ENCODE data around the gene LIN37.
A peak's percentile ranks its signal among the peaks of the same experiment; 100 is the strongest.

LIN37 gene

GRCh38 chr19:35775046-35775297 is 26.6 kb downstream of the LIN37 start:
- no peak for DNase-seq (ENCODE audit: low spot score)

DNA sequence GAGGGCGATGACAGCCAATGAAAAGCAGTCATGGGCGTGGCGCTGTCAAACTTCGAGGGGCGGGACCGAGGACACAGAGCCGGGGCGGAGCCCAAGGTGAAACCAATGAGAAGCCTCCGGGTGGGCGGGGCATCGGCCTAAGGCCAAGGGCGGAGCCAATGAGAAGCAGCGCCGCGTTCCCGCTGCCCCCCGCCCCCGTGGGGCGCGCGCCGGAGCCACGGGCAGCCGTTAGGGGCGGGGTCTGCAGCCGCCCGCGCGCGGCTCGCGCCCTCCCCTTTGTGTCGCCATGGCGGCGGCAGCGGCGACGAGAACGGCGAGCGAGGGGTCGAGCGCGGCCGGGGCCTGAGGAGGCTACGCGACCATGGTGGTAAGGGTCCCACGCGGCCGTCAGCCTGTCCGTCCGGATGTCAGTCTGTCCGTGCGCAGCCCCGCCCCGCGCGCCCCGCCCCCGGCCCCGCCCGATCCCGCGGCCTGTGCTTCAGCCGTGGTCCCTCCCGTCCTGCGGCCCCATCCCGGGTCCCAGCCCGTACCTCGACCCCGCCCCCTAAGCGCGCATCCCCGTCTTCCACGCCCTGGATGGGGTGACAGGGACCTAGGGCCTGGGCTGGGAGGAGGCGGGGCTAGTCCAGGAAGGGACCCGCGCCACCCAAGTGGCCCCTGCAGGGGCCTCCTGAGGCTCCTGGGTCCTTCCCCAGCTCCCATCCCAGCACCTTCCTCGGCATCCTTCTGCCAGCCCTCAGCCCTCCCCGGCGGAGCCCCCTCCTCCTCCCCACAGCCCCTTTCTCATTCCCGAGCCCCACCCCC is 27.1 kb downstream of the LIN37 start, which contains the start of gene ARHGAP33:
TSS of gene ARHGAP33 (plus strand) at position 267 of the 804 bp plus-strand sequence. CDS start at position 362, 95 bp downstream.
- peak; percentile 98 for DNase-seq (ENCODE audit: low spot score)

DNA sequence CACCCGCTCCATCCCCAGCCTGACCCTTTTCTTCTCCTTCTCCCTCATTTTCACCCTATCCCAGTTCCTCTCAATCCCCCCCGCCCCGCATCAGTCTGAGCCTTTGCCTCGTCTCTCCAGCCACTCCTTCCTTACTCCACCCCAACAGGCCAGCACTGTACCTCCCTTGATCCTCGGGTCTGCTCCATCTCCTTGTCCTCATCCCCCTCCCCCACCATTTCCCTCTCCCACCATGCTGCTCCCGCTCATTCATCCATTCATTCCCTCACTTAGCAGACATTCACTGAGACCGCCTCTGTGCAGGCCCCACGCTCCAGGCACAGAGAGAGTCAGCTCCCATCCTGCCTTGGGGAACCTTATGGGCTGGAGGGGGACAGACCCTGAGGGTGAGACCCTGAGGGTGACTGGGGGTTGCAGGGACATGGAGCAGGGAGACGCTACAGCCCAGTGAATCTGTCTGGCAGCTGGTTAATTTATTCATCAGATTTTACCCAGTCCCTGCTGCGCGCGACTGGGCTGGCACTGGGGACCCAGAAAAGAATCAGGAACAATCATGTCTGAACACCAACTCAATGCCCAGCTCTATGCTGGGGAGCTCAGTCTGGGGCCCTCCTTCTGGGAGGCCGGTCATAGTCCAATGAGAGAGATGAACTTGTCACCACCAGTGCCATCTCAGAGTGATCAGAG is 27.9 kb downstream of the LIN37 start:
- DNase-seq (ENCODE audit: low spot score), result no peak

DNA sequence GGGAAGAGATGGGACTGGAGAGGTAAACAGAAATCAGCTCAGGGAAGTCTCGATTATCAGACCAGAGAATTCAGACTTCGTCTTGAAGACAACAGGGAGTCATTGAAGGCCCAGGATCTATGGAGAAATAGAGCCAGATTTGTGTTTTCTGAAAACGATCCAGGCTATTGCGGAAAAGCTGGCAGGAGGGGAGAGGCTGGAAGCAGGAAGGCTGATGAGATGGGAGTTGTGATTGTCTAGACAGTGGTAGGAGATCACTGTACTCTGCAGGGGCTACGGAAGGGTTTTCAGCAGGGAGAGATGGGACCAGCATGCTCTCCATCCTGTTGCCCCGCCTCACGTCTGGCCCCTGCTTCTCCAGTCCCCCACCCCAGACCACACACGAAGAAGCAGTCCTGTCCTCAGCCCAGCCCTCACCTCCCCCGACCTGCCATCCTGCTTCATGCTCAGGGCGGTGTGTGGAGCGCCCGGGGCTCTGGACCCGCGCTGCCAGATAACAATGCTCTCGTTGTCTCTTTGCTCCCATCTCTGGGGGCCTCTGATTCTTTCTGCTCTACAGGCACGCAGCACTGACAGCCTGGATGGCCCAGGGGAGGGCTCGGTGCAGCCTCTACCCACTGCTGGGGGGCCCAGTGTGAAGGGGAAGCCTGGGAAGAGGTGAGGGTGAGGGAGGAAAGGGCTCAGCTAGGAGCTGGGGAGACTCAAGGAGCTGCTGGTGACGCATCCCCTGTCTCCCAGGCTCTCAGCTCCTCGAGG is 28.9 kb downstream of the LIN37 start:
- DNase-seq (ENCODE audit: low spot score), result no peak

- no peak for DNase-seq (ENCODE audit: low spot score)
These were observed 29.6 kb downstream of the LIN37 start for GRCh38 chr19:35777961-35778360.

DNA sequence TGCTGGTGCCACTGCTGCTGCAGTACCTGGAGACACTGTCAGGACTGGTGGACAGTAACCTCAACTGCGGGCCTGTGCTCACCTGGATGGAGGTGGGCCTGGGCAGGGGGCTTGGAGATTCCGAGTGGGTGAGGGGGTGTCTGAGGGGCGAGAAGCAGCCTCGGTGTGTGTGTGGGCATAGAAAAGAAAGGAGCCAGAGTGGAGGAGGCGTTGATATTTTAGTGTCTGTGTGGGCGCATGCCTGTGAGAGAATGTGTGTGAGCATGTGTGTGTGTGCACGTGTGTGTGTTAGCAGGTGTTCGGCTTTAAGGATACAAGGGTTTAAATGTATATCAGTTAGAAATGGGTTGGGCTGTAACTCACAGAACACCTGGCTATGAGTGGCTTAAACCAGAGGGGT is 30.7 kb downstream of the LIN37 start:
- no peak for DNase-seq (ENCODE audit: low spot score)

DNA sequence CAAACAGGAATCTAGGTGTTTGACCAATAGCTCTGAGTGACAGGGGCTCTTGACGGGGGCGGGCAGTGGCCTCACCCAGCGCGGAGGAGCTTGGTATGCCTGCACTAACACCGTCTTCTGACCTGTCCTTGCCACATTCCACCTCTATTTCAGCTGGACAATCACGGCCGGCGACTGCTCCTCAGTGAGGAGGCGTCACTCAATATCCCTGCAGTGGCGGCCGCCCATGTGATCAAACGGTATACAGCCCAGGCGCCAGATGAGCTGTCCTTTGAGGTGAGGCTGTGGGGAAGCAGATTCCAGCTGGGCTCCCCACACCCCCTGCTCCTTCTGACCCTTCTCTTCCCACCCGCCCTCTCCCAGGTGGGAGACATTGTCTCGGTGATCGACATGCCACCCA is 31.7 kb downstream of the LIN37 start:
- DNase-seq (ENCODE audit: low spot score), result no peak

DNA sequence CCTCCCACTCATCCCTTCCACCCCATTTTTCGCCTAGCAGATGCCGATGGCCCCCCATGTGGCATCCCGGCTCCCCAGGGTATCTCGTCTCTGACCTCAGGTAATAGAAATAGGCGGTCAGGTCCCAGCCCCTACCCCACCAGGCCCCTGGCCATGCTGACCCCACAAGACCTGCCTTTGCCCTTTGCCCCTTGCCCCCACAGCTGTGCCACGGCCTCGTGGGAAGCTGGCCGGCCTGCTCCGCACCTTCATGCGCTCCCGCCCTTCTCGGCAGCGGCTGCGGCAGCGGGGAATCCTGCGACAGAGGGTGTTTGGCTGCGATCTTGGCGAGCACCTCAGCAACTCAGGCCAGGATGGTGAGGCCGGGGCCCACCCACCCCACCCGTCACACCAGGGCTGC is 32.3 kb downstream of the LIN37 start:
- DNase-seq (ENCODE audit: low spot score), result no peak

DNA sequence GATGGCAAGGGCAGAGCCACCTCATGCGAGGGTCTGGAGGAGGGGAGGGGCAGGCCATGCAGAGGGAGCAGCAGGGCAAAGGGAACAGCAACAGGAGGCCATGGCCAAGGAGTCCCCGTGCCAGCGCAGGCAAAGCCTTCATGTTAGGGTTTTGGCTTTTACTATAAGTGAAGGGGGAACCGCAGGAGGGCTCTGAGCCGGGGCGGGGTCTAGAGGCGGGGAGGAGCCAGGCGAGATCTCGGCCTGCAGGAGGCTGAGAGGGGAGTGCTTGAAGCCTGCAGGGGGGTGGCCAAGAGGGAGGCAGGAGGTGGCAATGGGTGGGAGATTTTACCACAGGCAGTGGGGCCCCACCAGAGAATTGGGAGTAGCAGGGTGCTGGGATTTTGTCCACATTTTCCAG is 33.3 kb downstream of the LIN37 start:
- no peak for DNase-seq (ENCODE audit: low spot score)

DNA sequence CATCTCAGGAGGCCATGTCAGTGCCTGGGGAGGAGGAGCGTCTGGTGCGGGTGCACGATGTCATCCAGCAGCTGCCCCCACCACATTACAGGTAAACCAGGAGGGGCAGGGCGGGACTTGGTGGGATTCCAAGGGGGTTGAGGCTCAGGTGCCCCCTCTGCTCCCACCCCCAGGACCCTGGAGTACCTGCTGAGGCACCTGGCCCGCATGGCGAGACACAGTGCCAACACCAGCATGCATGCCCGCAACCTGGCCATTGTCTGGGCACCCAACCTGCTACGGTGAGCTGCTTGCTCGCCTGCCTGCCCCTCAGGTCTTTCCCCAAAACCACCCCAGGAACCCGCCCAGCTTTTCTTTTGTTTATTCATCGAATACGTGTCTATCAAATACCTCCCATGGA is 34.2 kb downstream of the LIN37 start:
- DNase-seq (ENCODE audit: low spot score), result no peak

DNA sequence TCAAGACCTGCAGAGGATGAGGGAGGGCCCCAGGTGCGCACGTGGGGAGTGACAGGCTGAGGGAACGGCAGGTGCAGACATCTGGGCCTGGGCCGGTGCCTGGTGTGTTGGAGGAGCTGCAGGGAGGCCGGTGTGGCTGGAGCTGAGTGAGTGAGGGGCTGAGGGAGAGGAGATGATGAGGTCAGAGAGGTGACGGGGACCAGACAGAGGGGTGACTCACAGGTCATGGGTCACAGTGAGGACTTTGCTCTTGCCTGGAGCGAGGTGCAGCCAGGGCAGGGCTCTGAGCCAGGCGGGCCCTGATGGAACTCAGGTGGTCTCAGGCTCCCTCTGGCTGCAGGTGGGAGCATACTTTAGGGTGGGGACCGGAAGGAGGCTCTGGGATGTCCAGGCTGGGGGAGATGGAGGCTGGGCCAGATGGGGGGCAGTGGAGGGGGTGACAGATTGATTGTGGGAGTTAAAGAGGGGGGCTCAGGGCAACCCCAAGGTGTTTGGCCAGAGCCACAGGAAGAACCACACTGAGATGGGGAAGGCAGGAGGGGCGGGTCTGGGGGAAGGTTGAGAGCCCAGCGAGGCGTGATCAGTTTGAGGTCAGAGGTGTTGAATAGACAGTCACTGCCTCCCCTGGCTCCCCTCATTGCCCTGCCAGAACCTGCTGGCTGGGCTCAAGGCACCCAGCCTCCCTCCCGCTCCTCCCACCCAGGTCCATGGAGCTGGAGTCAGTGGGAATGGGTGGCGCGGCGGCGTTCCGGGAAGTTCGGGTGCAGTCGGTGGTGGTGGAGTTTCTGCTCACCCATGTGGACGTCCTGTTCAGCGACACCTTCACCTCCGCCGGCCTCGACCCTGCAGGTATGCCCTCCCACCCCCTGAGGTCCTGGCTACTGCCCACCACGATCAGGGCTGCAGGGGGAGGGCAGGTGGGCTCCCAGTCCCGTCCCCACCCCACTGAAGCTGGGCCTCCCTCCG is 35.4 kb downstream of the LIN37 start:
- no peak for DNase-seq (ENCODE audit: low spot score)

GRCh38 chr19:35784503-35785338 is 36.3 kb downstream of the LIN37 start:
- DNase-seq (ENCODE audit: low spot score), result no peak

- DNase-seq (ENCODE audit: low spot score), result no peak
These were observed 36.9 kb downstream of the LIN37 start for GRCh38 chr19:35785339-35785627.

GRCh38 chr19:35786299-35787160 is 38.2 kb downstream of the LIN37 start:
- DNase-seq (ENCODE audit: low spot score), result no peak

DNA sequence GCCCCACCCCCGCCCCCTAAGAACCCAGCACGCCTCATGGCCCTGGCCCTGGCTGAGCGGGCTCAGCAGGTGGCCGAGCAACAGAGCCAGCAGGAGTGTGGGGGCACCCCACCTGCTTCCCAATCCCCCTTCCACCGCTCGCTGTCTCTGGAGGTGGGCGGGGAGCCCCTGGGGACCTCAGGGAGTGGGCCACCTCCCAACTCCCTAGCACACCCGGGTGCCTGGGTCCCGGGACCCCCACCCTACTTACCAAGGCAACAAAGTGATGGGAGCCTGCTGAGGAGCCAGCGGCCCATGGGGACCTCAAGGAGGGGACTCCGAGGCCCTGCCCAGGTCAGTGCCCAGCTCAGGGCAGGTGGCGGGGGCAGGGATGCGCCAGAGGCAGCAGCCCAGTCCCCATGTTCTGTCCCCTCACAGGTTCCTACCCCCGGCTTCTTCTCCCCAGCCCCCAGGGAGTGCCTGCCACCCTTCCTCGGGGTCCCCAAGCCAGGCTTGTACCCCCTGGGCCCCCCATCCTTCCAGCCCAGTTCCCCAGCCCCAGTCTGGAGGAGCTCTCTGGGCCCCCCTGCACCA is 38.9 kb downstream of the LIN37 start:
- DNase-seq (ENCODE audit: low spot score), result no peak

DNA sequence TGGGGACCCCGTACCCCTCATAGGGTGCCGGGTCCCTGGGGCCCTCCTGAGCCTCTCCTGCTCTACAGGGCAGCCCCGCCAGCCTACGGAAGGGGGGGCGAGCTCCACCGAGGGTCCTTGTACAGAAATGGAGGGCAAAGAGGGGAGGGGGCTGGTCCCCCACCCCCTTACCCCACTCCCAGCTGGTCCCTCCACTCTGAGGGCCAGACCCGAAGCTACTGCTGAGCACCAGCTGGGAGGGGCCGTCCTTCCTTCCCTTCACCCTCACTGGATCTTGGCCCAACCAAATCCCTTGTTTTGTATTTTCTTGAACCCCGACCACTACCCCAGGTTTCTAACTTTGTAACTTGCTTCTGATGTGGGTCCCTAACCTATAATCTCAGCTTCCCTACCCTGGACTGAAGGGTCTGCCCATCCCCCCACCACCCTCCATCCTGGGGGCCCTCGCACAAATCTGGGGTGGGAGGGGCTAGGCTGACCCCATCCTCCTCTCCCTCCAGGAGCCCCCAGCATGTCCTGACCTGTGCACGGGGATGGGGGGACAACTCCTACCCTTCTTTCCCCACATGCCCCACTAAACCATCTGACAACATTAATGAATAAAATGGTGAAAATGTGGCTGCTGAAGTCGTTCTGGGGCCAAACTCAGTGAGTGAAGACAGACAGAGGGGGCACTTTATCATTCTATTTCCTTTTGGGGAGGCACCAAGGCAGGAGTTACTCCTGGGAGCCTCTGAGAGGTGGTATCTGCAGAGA is 40.0 kb downstream of the LIN37 start:
- DNase-seq (ENCODE audit: low spot score), result no peak

GRCh38 chr19:35789195-35789977 is 41.0 kb downstream of the LIN37 start:
- DNase-seq (ENCODE audit: low spot score), result no peak
